Mesendoderm (in vitro differentiated cells): ENCODE results near the gene PTPRS.

ENCODE experiments used
- DNase-seq: peaks from one replicate; pipeline ENCODE4 v3.0.0; 2013
- H2AK5ac ChIP-seq: 2 replicates; pipeline ENCODE4 v1.6.1; 2013; ENCODE audit warnings: low read length, inconsistent platforms
- H2BK120ac ChIP-seq: 2 replicates; pipeline ENCODE4 v1.6.1; 2013; ENCODE audit warnings: low read depth, mild to moderate bottlenecking, low read length, moderate library complexity, mixed read lengths
- H2BK15ac ChIP-seq: replicated peaks from 2 replicates; pipeline ENCODE4 v1.6.1; 2013; ENCODE audit warnings: low read depth, mild to moderate bottlenecking, moderate library complexity
- H2BK5ac ChIP-seq: 2 replicates; pipeline ENCODE4 v1.6.1; 2013; ENCODE audit warnings: low read length, inconsistent platforms
- H3K18ac ChIP-seq: 2 replicates; pipeline ENCODE4 v1.6.1; 2013; ENCODE audit warnings: mild to moderate bottlenecking, low read length, mixed read lengths
- H3K23ac ChIP-seq: one replicate; pipeline ENCODE4 v1.6.1; 2013; ENCODE audit warnings: low read length
- H3K27ac ChIP-seq: 2 replicates; pipeline ENCODE4 v1.5.1; 2013; ENCODE audit warnings: low read depth, mild to moderate bottlenecking, inconsistent platforms, low read length, moderate library complexity
- H3K27me3 ChIP-seq: 2 replicates; pipeline ENCODE4 v1.6.1; 2013; ENCODE audit warnings: low read length, control low read depth, mild to moderate bottlenecking, inconsistent platforms; ENCODE audit not compliant: insufficient read depth, poor library complexity
- H3K36me3 ChIP-seq: 2 replicates; pipeline ENCODE4 v1.6.1; 2013; ENCODE audit warnings: low read length, inconsistent platforms; ENCODE audit not compliant: control insufficient read depth, insufficient read depth
- H3K4ac ChIP-seq: one replicate; pipeline ENCODE4 v1.6.1; 2013; ENCODE audit warnings: low read depth, mild to moderate bottlenecking, low read length, moderate library complexity
- H3K4me1 ChIP-seq: 2 replicates; pipeline ENCODE4 v1.6.1; 2013; ENCODE audit warnings: low read depth, low read length, inconsistent platforms; ENCODE audit not compliant: control insufficient read depth
- H3K4me2 ChIP-seq: 2 replicates; pipeline ENCODE4 v1.6.1; 2013; ENCODE audit warnings: low read length
- H3K4me3 ChIP-seq: 2 replicates; pipeline ENCODE4 v1.5.1; 2013; ENCODE audit warnings: mild to moderate bottlenecking, low read length
- H3K56ac ChIP-seq: one replicate; pipeline ENCODE4 v1.6.1; 2013; ENCODE audit warnings: low read length
- H3K79me1 ChIP-seq: 2 replicates; pipeline ENCODE4 v1.6.1; 2013; ENCODE audit warnings: low read length, inconsistent platforms
- H3K79me2 ChIP-seq: 2 replicates; pipeline ENCODE4 v1.6.1; 2013; ENCODE audit warnings: mild to moderate bottlenecking, low read length; ENCODE audit not compliant: control insufficient read depth, insufficient read depth
- H3K9ac ChIP-seq: 2 replicates; pipeline ENCODE4 v1.6.1; 2013; ENCODE audit warnings: low read length, inconsistent platforms
- H4K5ac ChIP-seq: one replicate; pipeline ENCODE4 v1.6.1; 2013; ENCODE audit warnings: low read length
- H4K8ac ChIP-seq: one replicate; pipeline ENCODE4 v1.6.1; 2013; ENCODE audit warnings: low read depth, mild to moderate bottlenecking, control low read depth, low read length, moderate library complexity
- WGBS: extraction: QIAGEN DNeasy Blood & Tissue Kit; methylation state at CpG from one replicate; pipeline ENCODE4 v1.1.7; 2013; ENCODE audit warnings: low lambda C conversion rate, missing lambda C conversion rate; ENCODE audit not compliant: insufficient coverage; ENCODE audit errors: extremely low coverage; 5-methylcytosine and 5-hydroxymethylcytosine counted together

The PTPRS gene

DNA sequence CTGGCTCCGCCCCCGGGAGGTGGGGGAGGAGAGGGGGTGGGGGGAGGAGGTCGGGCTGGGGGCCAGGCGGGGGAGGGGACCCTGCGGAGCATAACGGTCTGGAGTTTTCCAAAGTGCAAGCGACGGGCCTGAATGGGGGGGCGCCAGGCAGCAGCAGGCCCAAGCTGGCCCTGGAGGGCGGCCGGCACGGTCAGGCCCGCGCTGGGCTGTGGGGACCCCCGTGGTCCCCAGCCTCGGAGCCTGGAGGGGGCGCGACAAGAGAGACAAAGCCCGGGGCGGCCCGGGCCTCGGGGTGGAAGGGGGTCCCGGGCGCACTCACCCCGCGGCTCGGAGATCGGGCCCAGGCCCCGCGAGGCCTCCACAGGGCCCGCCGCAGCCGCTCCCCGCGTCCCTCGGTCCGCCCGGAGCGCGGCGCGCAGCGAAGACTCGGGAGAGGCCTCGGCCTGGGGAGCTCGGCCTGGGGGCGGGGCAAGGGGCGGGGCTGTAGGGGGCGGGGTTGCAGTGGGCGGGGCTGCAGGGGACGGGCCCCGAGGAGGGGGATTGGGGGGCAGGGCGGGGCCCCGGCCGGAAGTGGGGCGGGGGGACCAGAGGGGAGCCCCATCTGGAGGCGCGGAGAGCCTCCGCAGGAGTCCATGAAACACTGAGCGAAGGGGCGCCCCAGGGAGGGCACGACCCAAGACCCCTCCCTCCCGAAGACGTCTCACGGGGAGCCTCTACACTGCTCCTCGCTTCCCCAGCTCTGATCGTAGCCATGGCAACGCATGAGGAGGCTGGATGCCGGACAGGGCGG is 47.6 kb downstream of the PTPRS start:
- Histone ChIP-seq H3K4me2 (peak overlapping the region; percentile 80), H3K4ac (peak overlapping the region; percentile 67), H3K27ac (peak overlapping the region; percentile 40), H2BK5ac (no peak overlapping the region), H3K4me3 (peak overlapping the region; percentile 58), H3K18ac (peak overlapping the region; percentile 77), H3K56ac (peak overlapping the region; percentile 82), H4K8ac (no peak overlapping the region), H2BK120ac (peak overlapping the region; percentile 5), H3K79me1 (peaks cover 20% of the 10 kb centered on the region), H3K79me2 (peaks cover 13% of the 10 kb centered on the region), H3K27me3 (no peaks in the 10 kb centered on the region), H3K4me1 (peaks cover 5% of the 10 kb centered on the region), H2AK5ac (no peak overlapping the region), H4K5ac (no peak overlapping the region), H2BK15ac (no peak overlapping the region), H3K36me3 (no peaks in the 10 kb centered on the region), H3K9ac (peak overlapping the region; percentile 77), H3K23ac (no peak overlapping the region)
- peak; percentile 85 for DNase-seq
- no CpG with 5 or more reads among the region's 70 CpGs for WGBS

DNA sequence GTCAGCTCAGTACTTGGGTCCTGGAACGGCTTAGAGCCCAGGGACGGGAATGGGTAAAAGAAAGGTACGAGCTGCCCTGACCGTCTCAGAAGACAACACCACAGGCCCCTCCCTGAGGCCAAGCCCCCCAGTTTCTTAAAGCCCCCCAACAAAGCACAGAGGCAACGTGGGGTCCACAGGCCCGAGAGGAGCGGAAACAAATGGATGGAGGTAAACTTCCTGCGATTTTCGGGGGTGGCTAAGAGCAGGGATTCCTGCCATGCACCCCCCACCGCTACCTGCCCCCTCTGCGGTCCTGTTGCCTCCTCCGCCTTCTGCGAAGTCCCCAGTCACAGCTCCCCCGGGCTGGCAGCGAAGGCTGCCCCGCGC is 48.2 kb downstream of the PTPRS start:
- Histone ChIP-seq H4K8ac (no peak overlapping the region), H2AK5ac (no peak overlapping the region), H2BK5ac (no peak overlapping the region), H4K5ac (no peak overlapping the region), H3K18ac (no peak overlapping the region), H3K9ac (peak overlapping the region; percentile 62), H3K4me1 (peaks cover 5% of the 10 kb centered on the region), H2BK15ac (no peak overlapping the region), H3K79me2 (peaks cover 13% of the 10 kb centered on the region), H3K79me1 (peaks cover 23% of the 10 kb centered on the region), H2BK120ac (no peak overlapping the region), H3K23ac (no peak overlapping the region), H3K4me3 (peak overlapping the region; percentile 24), H3K4me2 (peak overlapping the region; percentile 60), H3K4ac (no peak overlapping the region), H3K36me3 (no peaks in the 10 kb centered on the region), H3K56ac (peak overlapping the region; percentile 79), H3K27ac (no peak overlapping the region), H3K27me3 (no peaks in the 10 kb centered on the region)
- no peak for DNase-seq
- WGBS = no CpG with 5 or more reads among the region's 17 CpGs

DNA sequence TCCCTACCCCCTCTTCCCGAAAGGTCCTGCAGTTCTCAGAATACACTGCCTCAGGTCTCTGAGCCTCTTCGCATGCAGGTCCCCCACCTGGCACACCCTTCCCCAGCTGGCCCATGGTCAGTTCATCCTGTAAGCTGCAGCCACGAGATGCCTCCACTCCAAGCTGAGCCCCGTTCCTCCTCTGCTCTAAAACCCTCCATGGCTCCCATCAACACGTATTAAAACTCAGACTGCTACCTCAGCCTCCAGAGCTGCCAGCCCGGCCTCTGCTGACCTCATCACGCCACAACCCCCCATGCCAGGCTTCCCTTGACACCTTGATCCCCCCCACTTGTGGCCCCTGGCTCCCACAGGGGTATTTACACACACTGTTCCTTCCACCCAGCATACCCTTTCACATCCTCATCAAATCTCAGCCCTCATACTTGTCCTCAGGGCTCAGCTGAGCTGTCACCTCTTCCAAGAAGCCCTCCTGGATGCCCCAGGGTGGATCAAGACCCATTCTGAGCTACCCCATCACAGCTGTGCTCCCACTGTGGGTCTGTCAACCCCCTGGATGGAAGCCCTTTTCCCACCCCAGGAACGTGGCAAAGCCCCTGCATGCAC is 48.9 kb downstream of the PTPRS start:
- WGBS = no CpG with 5 or more reads among the region's 8 CpGs
- H3K4ac ChIP-seq = no peak overlapping the region
- H3K79me1 ChIP-seq = peaks cover 28% of the 10 kb centered on the region

More for the DNA sequence above, 48.9 kb downstream of the PTPRS start:
- no peak overlapping the region for H4K5ac ChIP-seq
- H3K36me3 ChIP-seq = no peaks in the 10 kb centered on the region
- H3K23ac ChIP-seq = no peak overlapping the region
- H4K8ac ChIP-seq = no peak overlapping the region
- no peak overlapping the region for H2BK120ac ChIP-seq
- no peak overlapping the region for H3K56ac ChIP-seq
- H3K9ac ChIP-seq = peak overlapping the region; percentile 62
- DNase-seq = no peak
- H3K4me2 ChIP-seq = peak overlapping the region; percentile 60
- no peak overlapping the region for H3K27ac ChIP-seq
- no peak overlapping the region for H2BK5ac ChIP-seq
- H2AK5ac ChIP-seq = no peak overlapping the region
- H3K4me1 ChIP-seq = peaks cover 5% of the 10 kb centered on the region
- peaks cover 13% of the 10 kb centered on the region for H3K79me2 ChIP-seq
- H2BK15ac ChIP-seq = no peak overlapping the region
- no peak overlapping the region for H3K18ac ChIP-seq
- no peaks in the 10 kb centered on the region for H3K27me3 ChIP-seq
- no peak overlapping the region for H3K4me3 ChIP-seq
